CD4-positive, alpha-beta T cell treated with Interleukin-4 for 4 hours (primary cell): ENCODE results near the gene TRIM31.
A peak's percentile ranks its signal among the peaks of the same experiment; 100 is the strongest.

ENCODE experiments used
- DNase-seq: peaks from one replicate; pipeline ENCODE4 v3.0.0-alpha.2; 2020

The TRIM31 gene

GRCh38 chr6:30074331-30075093 lies 38.4 kb downstream of the TRIM31 start:
- no peak for DNase-seq

GRCh38 chr6:30073489-30074235 lies 39.2 kb downstream of the TRIM31 start:
- DNase-seq = no peak

- DNase-seq = no peak
Measured at GRCh38 chr6:30071858-30072257, 41.0 kb downstream of the TRIM31 start.

GRCh38 chr6:30071081-30071818 lies 41.6 kb downstream of the TRIM31 start:
- DNase-seq = no peak

- no peak for DNase-seq
Measured at GRCh38 chr6:30067460-30068139, 45.3 kb downstream of the TRIM31 start.

GRCh38 chr6:30066577-30067459 lies 46.1 kb downstream of the TRIM31 start, which contains the start of gene PPP1R11:
TSS of gene PPP1R11 (plus strand) at chr6:30067198. CDS start at chr6:30067411, 213 bp downstream.
- peak; percentile 99 for DNase-seq

GRCh38 chr6:30066082-30066481 lies 46.8 kb downstream of the TRIM31 start:
- DNase-seq = no peak

- DNase-seq = no peak
Measured at GRCh38 chr6:30063315-30063714, 49.6 kb downstream of the TRIM31 start.

GRCh38 chr6:30062471-30063178 lies 50.3 kb downstream of the TRIM31 start:
- DNase-seq = peak; percentile 62

- peak; percentile 55 for DNase-seq
Measured at GRCh38 chr6:30061858-30062458, 50.9 kb downstream of the TRIM31 start.

GRCh38 chr6:30061092-30061857 lies 51.6 kb downstream of the TRIM31 start, which contains the start of gene POLR1H:
TSS of gene POLR1H (plus strand) at chr6:30061265. CDS start at chr6:30061525, 260 bp downstream.
- peak; percentile 93 for DNase-seq

- DNase-seq = no peak
Measured at GRCh38 chr6:30060606-30061091, 52.2 kb downstream of the TRIM31 start.

- DNase-seq = no peak
Measured at GRCh38 chr6:30055513-30055912, 57.4 kb downstream of the TRIM31 start.

- DNase-seq = no peak
Measured at GRCh38 chr6:30053682-30054081, 59.2 kb downstream of the TRIM31 start.
